Colonic mucosa (tissue), 4 donors: Measurements from ENCODE around the gene AMHR2. TPM values are rescaled to one million over a fixed set of nuclear protein-coding genes. Genes with fewer than 3 reads are reported as not detected.

Source experiments
- DNase-seq: peaks from one replicate; pipeline ENCODE4 v3.0.0-alpha.2; 2020
- H3K27ac ChIP-seq: fragments of 200-600 bp; one replicate; pipeline ENCODE4 v1.8.0; 2021
- H3K27me3 ChIP-seq: fragments of 200-600 bp; one replicate; pipeline ENCODE4 v1.8.0; 2021
- H3K36me3 ChIP-seq: fragments of 200-600 bp; one replicate; pipeline ENCODE4 v1.8.0; 2021
- H3K4me1 ChIP-seq: fragments of 200-600 bp; one replicate; pipeline ENCODE4 v1.8.0; 2021; ENCODE audit warnings: mild to moderate bottlenecking
- H3K4me3 ChIP-seq: fragments of 200-600 bp; one replicate; pipeline ENCODE4 v1.8.0; 2021
- H3K9ac ChIP-seq, 2 donors: one replicate each; pipeline ENCODE4 v1.7.0; 2013; ENCODE audit warnings: control low read depth in 2 of 2, low read depth in 2 of 2, low read length in 2 of 2
- H3K9me3 ChIP-seq: fragments of 200-600 bp; one replicate; pipeline ENCODE4 v1.8.0; 2021
- intact Hi-C: fragments of 100-400 bp; cut with DNase I; formaldehyde crosslinking; loops from one replicate; pipeline ENCODE4 v1.14.1; 2022
- total RNA-seq, 2 donors: library from RNA; stranded (reverse); fragmentation: NEBNext Ultra II Directional in 1 of 2; extraction: Animal tissue kit (Norgen Biotek cat#: 25700) in 1 of 2; gene quantifications; one replicate each; pipeline ENCODE4 v1.2.1, GENCODE V29; 2021
- TF ChIP-seq, protein P1 (sequence below): fragments of 200-600 bp; IDR thresholded peaks from one replicate; pipeline ENCODE4 v1.8.0; 2022; ENCODE audit warnings: antibody characterized with exemption, mild to moderate bottlenecking
- donor health status: healthy.
- donor health status: DM: no; HTN: no; CAD: no.
- donor health status: DM: no; HTN: no; CAD: no.

Gene AMHR2
- total RNA-seq, 2 donors from 2014 or later = 0.17 TPM; not detected in 1

DNA sequence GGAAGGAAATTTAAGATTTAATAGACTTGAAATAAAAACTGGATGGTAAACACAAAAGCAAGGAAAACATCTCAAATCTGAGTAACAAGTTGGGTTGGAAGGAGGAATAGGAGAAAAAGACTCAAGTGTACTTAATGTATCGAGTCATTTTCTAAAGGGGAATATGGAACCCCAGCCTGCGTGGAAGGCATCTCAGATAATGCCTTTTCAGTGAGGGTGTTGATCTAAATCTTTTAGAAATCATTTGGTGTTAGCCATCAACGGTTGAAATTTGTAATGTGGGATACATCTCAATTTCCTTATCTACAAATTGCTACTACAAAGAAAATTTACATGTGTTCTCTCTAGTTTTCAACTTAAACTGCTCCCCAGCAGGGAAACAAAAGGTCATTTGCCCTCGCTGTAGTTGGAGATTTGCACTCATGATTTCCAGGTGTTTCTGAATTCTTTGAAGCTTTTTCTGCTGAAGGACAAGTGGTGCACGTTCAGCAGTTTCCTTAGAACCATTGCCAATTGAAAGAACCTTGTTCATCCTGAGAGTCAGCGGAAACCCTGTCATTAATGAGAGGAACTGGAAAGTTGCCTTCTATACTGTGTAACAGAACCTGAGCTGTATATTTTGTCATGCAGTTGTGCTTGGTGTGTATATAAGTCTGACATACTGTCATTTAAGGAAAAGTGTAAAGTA, 30.4 kb downstream of the AMHR2 start:
- no peak for DNase-seq
- Histone ChIP-seq H3K9ac (no peak overlapping the region), H3K36me3 (peaks cover 47% of the 10 kb centered on the region), H3K27ac (no peak overlapping the region), H3K4me3 (no peak overlapping the region), H3K9me3 (no peaks in the 10 kb centered on the region), H3K4me1 (no peaks in the 10 kb centered on the region), H3K27me3 (no peaks in the 10 kb centered on the region)
- intact Hi-C loops = loop anchor here (10.0 kb wide), 1 partner anchor 51 kb away; the partner anchor contains the start of genes NPFF and TARBP2
- TF ChIP-seq, protein P1, sequence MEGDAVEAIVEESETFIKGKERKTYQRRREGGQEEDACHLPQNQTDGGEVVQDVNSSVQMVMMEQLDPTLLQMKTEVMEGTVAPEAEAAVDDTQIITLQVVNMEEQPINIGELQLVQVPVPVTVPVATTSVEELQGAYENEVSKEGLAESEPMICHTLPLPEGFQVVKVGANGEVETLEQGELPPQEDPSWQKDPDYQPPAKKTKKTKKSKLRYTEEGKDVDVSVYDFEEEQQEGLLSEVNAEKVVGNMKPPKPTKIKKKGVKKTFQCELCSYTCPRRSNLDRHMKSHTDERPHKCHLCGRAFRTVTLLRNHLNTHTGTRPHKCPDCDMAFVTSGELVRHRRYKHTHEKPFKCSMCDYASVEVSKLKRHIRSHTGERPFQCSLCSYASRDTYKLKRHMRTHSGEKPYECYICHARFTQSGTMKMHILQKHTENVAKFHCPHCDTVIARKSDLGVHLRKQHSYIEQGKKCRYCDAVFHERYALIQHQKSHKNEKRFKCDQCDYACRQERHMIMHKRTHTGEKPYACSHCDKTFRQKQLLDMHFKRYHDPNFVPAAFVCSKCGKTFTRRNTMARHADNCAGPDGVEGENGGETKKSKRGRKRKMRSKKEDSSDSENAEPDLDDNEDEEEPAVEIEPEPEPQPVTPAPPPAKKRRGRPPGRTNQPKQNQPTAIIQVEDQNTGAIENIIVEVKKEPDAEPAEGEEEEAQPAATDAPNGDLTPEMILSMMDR = no peak

DNA sequence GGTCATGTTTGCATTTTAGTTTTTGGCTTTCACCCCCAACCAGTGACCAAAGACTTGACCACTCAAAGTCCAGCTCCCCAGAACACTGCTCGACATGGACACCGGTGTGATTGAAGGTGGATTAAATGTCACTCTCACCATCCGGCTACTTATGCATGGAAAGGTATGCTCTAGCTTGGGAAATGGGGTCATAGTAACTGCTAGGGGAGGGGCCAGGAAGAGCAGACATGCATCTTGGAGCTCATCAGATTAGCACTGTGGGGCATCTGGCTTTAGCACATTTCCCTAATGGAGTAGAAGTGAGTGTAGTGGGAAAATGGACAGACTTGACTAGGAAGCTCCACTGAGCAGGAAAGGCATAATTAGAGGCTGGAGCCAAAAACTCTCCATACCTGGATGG, 31.1 kb downstream of the AMHR2 start:
- H3K4me1 ChIP-seq = no peaks in the 10 kb centered on the region
- no peak overlapping the region for H3K27ac ChIP-seq
- TF ChIP-seq, protein P1 = no peak
- H3K36me3 ChIP-seq = peaks cover 53% of the 10 kb centered on the region
- H3K9ac ChIP-seq = no peak overlapping the region
- H3K4me3 ChIP-seq = no peak overlapping the region
- DNase-seq = no peak
- no peaks in the 10 kb centered on the region for H3K27me3 ChIP-seq
- intact Hi-C loops = loop anchor here (10.0 kb wide), 1 partner anchor 50 kb away; the partner anchor contains the start of genes NPFF and TARBP2
- no peaks in the 10 kb centered on the region for H3K9me3 ChIP-seq

DNA sequence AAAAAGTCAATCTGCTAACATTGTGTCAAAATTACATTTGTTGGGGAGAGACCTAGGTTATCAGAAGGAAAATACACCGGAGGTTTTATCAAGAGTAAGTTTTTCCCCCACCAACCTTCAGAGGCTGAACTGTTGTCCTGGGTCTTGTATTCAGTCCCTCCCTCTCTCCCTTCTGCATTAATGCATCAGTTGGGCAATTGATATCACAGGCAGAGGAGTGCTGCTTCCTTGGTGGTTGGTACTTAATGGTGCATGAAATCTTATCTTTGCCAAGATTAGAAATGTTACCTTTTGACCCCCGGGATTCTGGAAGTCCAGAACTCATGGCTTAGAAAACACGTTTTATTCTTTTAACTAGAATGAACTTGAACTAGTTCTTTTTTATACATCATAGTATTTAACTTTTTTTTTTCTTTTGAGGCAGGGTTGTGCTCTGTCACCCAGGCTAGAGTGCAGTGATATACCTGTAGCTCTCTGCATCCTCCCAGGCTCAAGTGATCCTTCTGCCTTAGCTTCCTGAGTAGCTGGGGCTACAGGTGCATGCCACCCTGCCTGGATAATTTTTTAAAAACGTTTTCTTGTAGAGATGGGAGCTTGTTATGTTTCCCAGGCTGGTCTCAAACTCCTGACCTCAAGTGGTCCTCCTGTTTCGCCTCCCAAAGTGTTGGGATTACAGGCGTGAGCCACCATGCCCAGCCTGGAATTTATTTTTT, 33.2 kb downstream of the AMHR2 start:
- Histone ChIP-seq H3K27ac (no peak overlapping the region), H3K9me3 (no peaks in the 10 kb centered on the region), H3K9ac (no peak overlapping the region), H3K36me3 (peaks cover 73% of the 10 kb centered on the region), H3K4me1 (no peaks in the 10 kb centered on the region), H3K4me3 (no peak overlapping the region), H3K27me3 (no peaks in the 10 kb centered on the region)
- TF ChIP-seq, protein P1 = no peak
- no peak for DNase-seq
- intact Hi-C loops = loop anchor here (10.0 kb wide), 1 partner anchor 48 kb away; the partner anchor contains the start of genes NPFF and TARBP2

DNA sequence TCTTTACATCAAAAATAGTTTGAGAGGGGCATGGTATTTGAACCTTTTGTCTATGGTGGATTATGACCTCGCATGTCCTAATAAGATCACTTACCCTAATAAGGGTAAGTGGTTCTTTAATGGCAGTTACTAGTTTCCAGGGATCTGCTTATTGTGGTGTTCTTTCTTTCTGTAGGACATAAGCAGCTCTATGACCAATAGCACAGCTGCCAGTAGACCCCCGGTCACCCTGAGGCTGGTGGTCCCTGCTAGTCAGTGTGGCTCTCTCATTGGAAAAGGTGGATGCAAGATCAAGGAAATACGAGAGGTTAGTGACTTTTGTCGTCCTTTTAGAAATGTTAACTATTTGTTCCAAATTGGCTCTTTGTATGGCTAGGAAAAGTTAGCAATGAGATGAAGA, 35.4 kb downstream of the AMHR2 start:
- intact Hi-C loops = loop anchor here (10.0 kb wide), 1 partner anchor 46 kb away; the partner anchor contains the start of genes NPFF and TARBP2
- no peak overlapping the region for H3K27ac ChIP-seq
- TF ChIP-seq, protein P1 = no peak
- no peaks in the 10 kb centered on the region for H3K27me3 ChIP-seq
- no peak overlapping the region for H3K4me3 ChIP-seq
- H3K4me1 ChIP-seq = peaks cover 4% of the 10 kb centered on the region
- peaks cover 93% of the 10 kb centered on the region for H3K36me3 ChIP-seq
- H3K9me3 ChIP-seq = no peaks in the 10 kb centered on the region
- H3K9ac ChIP-seq = no peak overlapping the region
- no peak for DNase-seq

DNA sequence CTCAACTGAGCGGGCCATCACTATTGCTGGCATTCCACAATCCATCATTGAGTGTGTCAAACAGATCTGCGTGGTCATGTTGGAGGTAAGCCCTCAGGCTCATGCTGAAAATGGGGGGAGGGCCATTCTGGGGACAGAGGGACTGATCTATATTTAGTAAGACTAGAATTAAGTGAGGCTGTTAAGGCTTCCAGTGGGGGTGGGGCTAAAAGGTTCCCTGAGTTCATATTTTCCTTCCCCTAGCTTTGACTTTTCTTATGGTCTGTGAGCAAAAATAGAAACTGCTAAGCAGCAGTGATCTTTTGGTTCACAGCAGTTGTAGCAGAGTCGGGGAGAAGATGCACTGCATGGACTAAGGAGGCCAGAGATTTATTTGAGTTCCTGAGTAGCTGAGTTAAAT, 37.4 kb downstream of the AMHR2 start:
- no peak overlapping the region for H3K4me3 ChIP-seq
- intact Hi-C loops = no loop called here
- peaks cover 4% of the 10 kb centered on the region for H3K4me1 ChIP-seq
- TF ChIP-seq, protein P1 = no peak
- no peak overlapping the region for H3K27ac ChIP-seq
- no peak for DNase-seq
- no peak overlapping the region for H3K9ac ChIP-seq
- H3K36me3 ChIP-seq = peaks cover 85% of the 10 kb centered on the region
- no peaks in the 10 kb centered on the region for H3K9me3 ChIP-seq
- no peaks in the 10 kb centered on the region for H3K27me3 ChIP-seq
